CD14-positive monocyte (primary cell): Measurements from ENCODE around the gene ATG4D. TPM values are rescaled to one million over a fixed set of nuclear protein-coding genes. Genes with fewer than 3 reads are reported as not detected.

Source experiments
- DNase-seq, 3 donors: peaks; one replicate each; pipeline ENCODE4 v3.0.0-alpha.2; 2011 to 2022
- H2AFZ ChIP-seq: 2 replicates; pipeline ENCODE4 v1.6.0; 2012; ENCODE audit warnings: mild to moderate bottlenecking, low read depth, low read length, inconsistent platforms; ENCODE audit not compliant: insufficient read depth, poor library complexity, severe bottlenecking
- H3K27ac ChIP-seq, 2 donors: 1 replicate in 1 of 2; 2 replicates in 1 of 2; pipeline ENCODE4 v1.5.1; 2012 to 2013; ENCODE audit warnings: low read length in 2 of 2, control low read depth in 1 of 2, inconsistent platforms in 1 of 2, low read depth in 1 of 2, mild to moderate bottlenecking in 1 of 2
- H3K27me3 ChIP-seq, 2 donors: one replicate each; pipeline versions ENCODE4 v1.6.0 to v1.6.1; 2011 to 2013; ENCODE audit warnings: low read length in 2 of 2; ENCODE audit not compliant: control insufficient read depth in 2 of 2, insufficient read depth in 2 of 2
- H3K36me3 ChIP-seq, 2 donors: replicated peaks in 1 of 2; 1 replicate in 1 of 2; 2 replicates in 1 of 2; pipeline versions ENCODE4 v1.5.1 to v1.6.1; 2012 to 2013; ENCODE audit warnings: low read length in 2 of 2, control low read depth in 1 of 2, inconsistent platforms in 1 of 2, mild to moderate bottlenecking in 1 of 2; ENCODE audit not compliant: insufficient read depth in 2 of 2, control insufficient read depth in 1 of 2
- H3K4me1 ChIP-seq, 2 donors: 1 replicate in 1 of 2; 2 replicates in 1 of 2; pipeline versions ENCODE4 v1.5.1 to v1.6.1; 2012 to 2013; ENCODE audit warnings: low read length in 2 of 2, control low read depth in 1 of 2, inconsistent platforms in 1 of 2, mild to moderate bottlenecking in 1 of 2, moderate library complexity in 1 of 2; ENCODE audit not compliant: insufficient read depth in 2 of 2, control insufficient read depth in 1 of 2
- H3K4me2 ChIP-seq: replicated peaks from 2 replicates; pipeline ENCODE3; 2012; ENCODE audit warnings: low read length, moderate library complexity, mild to moderate bottlenecking; ENCODE audit not compliant: poor library complexity, severe bottlenecking; ENCODE audit errors: extremely low read depth
- H3K4me3 ChIP-seq, 3 experiments: fragments of 200-600 bp in 1 of 3; sonication (generic) in 1 of 3; replicated peaks in 1 of 3; 1 replicate in 2 of 3; 2 replicates in 1 of 3; pipeline ENCODE4 v1.5.1; 2011 to 2013; ENCODE audit warnings: low read length in 3 of 3, mild to moderate bottlenecking in 3 of 3, control low read depth in 2 of 3, low read depth in 2 of 3, inconsistent platforms in 1 of 3, moderate library complexity in 1 of 3
- H3K79me2 ChIP-seq: 2 replicates; pipeline ENCODE4 v1.6.0; 2012; ENCODE audit warnings: mild to moderate bottlenecking, control low read depth, inconsistent platforms, low read length, moderate library complexity; ENCODE audit not compliant: insufficient read depth
- H3K9ac ChIP-seq: 2 replicates; pipeline ENCODE4 v1.6.0; 2017; ENCODE audit warnings: low read length, mild to moderate bottlenecking; ENCODE audit not compliant: insufficient read depth, poor library complexity, severe bottlenecking
- H3K9me3 ChIP-seq, 2 donors: replicated peaks in 1 of 2; 1 replicate in 1 of 2; 2 replicates in 1 of 2; pipeline versions ENCODE4 v1.5.1 to v1.6.1; 2012 to 2013; ENCODE audit warnings: low read length in 2 of 2, control low read depth in 1 of 2; ENCODE audit not compliant: control insufficient read depth in 1 of 2, insufficient read depth in 1 of 2
- H4K20me1 ChIP-seq: 2 replicates; pipeline ENCODE4 v1.6.0; 2012; ENCODE audit warnings: mild to moderate bottlenecking, low read length, control low read depth, moderate library complexity; ENCODE audit not compliant: insufficient read depth
- H3K27ac Mint-ChIP-seq, 7 donors: one replicate each; pipeline ENCODE4 v1.8.0; 2020; ENCODE audit warnings: mild to moderate bottlenecking in 7 of 7, mixed read lengths in 7 of 7, moderate library complexity in 6 of 7, inconsistent platforms in 2 of 7
- H3K27me3 Mint-ChIP-seq, 3 donors: one replicate each; pipeline ENCODE4 v1.8.0; 2021 to 2022; ENCODE audit warnings: low read depth in 3 of 3, mild to moderate bottlenecking in 3 of 3, mixed read lengths in 3 of 3, moderate library complexity in 3 of 3, inconsistent platforms in 1 of 3
- H3K36me3 Mint-ChIP-seq, 2 donors: one replicate each; pipeline ENCODE4 v1.8.0; 2020; ENCODE audit warnings: mixed read lengths in 2 of 2, inconsistent platforms in 1 of 2, mild to moderate bottlenecking in 1 of 2
- H3K4me1 Mint-ChIP-seq: one replicate; pipeline ENCODE4 v1.8.0; 2020; ENCODE audit warnings: mild to moderate bottlenecking, mixed read lengths
- H3K4me3 Mint-ChIP-seq, 2 donors: one replicate each; pipeline ENCODE4 v1.8.0; 2020; ENCODE audit warnings: mild to moderate bottlenecking in 2 of 2, mixed read lengths in 2 of 2, moderate library complexity in 1 of 2
- H3K9me3 Mint-ChIP-seq, 7 donors: one replicate each; pipeline ENCODE4 v1.8.0; 2020 to 2022; ENCODE audit warnings: mixed read lengths in 7 of 7, mild to moderate bottlenecking in 6 of 7, moderate library complexity in 6 of 7, inconsistent platforms in 2 of 7
- CTCF ChIP-seq: fragments of 200-600 bp; IDR thresholded peaks from one replicate; pipeline ENCODE4 v1.8.0; 2022; ENCODE audit warnings: antibody characterized with exemption, mild to moderate bottlenecking
- WGBS: methylation state at CpG from one replicate; pipeline ENCODE4 v1.1.5; 2013; ENCODE audit warnings: missing lambda C conversion rate; ENCODE audit not compliant: insufficient coverage; 5-methylcytosine and 5-hydroxymethylcytosine counted together
- intact Hi-C, 2 donors: fragments of 100-400 bp; cut with micrococcal nuclease; formaldehyde crosslinking; loops; one replicate each; pipeline versions ENCODE4 v1.15.0 to v1.15.1; 2023
- polyA plus RNA-seq, 3 donors: library from polyadenylated mRNA; depleted of rRNA in 1 of 3; unstranded in 2 of 3; stranded (reverse) in 1 of 3; fragments of 300-500 nt in 2 of 3; fragments of >200 nt in 1 of 3; fragmentation: Illumina TruSeq in 2 of 3; gene quantifications; 1 replicate in 2 of 3; 2 replicates in 1 of 3; pipeline ENCODE4 v1.2.3, GENCODE V29; 2012 to 2021

The ATG4D gene
- polyA plus RNA-seq, 3 donors = 10.7 to 52.8 (median 11.9) TPM

GRCh38 chr19:10593820-10594637, 50.3 kb downstream of the ATG4D start:
- Histone ChIP-seq H3K4me3 (no peak overlapping the region), H3K4me1 (peaks cover 64 to 72% of the 10 kb centered on the region in 2 donors), H3K4me2 (peak overlapping the region; percentile 34), H3K27me3 (no peaks in the 10 kb centered on the region), H3K9me3 (no peaks in the 10 kb centered on the region), H3K9ac (no peak overlapping the region), H4K20me1 (no peaks in the 10 kb centered on the region), H3K36me3 (no peaks in the 10 kb centered on the region), H3K79me2 (no peaks in the 10 kb centered on the region), H3K27ac (peak overlapping the region; percentile 64 to 75), H2AFZ (peak overlapping the region; percentile 36)
- Mint-ChIP-seq H3K4me3 (peak overlapping the region; percentile 12 to 37), H3K4me1 (peaks cover 65% of the 10 kb centered on the region), H3K27me3 (peaks cover 0 to 3% (median 1%) of the 10 kb centered on the region in 3 donors), H3K36me3 (no peaks in the 10 kb centered on the region), H3K27ac (peak overlapping the region; percentile 66 to 94 (median 84)), H3K9me3 (peaks cover 0 to 2% (median 0%) of the 10 kb centered on the region in 7 donors)
- WGBS = 66% methylated on average over 6 of the region's 9 CpGs
- peak; percentile 31 to 56 (median 44) for DNase-seq
- intact Hi-C loops = loop anchor here in 1 of 2 donors (5.0 kb wide), 1 partner anchor 1762 kb away; the partner anchor contains the start of genes MBD3L1 and ZNF558
- no peak for TF ChIP-seq CTCF

GRCh38 chr19:10600149-10600548, 56.4 kb downstream of the ATG4D start:
- Mint-ChIP-seq H3K4me3 (peak overlapping the region in 1 of 2 donors; percentile 15), H3K9me3 (no peaks in the 10 kb centered on the region), H3K27me3 (peaks cover 1 to 7% (median 3%) of the 10 kb centered on the region in 3 donors), H3K27ac (no peak overlapping the region), H3K4me1 (peaks cover 49% of the 10 kb centered on the region), H3K36me3 (no peaks in the 10 kb centered on the region)
- no peak for TF ChIP-seq CTCF
- H3K4me3 ChIP-seq = no peak overlapping the region
- intact Hi-C loops = loop anchor here in 1 of 2 donors (5.0 kb wide), 1 partner anchor 37 kb away; no protein-coding TSS in a partner anchor
- no peak overlapping the region for H3K27ac ChIP-seq
- H3K79me2 ChIP-seq = peaks cover 10% of the 10 kb centered on the region
- H2AFZ ChIP-seq = no peak overlapping the region
- no peaks in the 10 kb centered on the region for H3K36me3 ChIP-seq
- DNase-seq = no peak
- 100% methylated on average over 3 of the region's 5 CpGs for WGBS
- H3K4me1 ChIP-seq = peaks cover 49 to 57% of the 10 kb centered on the region in 2 donors
- H3K9me3 ChIP-seq = no peaks in the 10 kb centered on the region
- no peak overlapping the region for H3K4me2 ChIP-seq
- no peak overlapping the region for H3K9ac ChIP-seq
- no peaks in the 10 kb centered on the region for H3K27me3 ChIP-seq
- peaks cover 12% of the 10 kb centered on the region for H4K20me1 ChIP-seq
